ENCODE results near the gene CSMD2. TPM values are rescaled to one million over a fixed set of nuclear protein-coding genes. Genes with fewer than 3 reads are reported as not detected.

Gene CSMD2
- total and polyA plus RNA-seq, 2 experiments from 2014 or later, result 5.3 to 16.6 TPM

DNA sequence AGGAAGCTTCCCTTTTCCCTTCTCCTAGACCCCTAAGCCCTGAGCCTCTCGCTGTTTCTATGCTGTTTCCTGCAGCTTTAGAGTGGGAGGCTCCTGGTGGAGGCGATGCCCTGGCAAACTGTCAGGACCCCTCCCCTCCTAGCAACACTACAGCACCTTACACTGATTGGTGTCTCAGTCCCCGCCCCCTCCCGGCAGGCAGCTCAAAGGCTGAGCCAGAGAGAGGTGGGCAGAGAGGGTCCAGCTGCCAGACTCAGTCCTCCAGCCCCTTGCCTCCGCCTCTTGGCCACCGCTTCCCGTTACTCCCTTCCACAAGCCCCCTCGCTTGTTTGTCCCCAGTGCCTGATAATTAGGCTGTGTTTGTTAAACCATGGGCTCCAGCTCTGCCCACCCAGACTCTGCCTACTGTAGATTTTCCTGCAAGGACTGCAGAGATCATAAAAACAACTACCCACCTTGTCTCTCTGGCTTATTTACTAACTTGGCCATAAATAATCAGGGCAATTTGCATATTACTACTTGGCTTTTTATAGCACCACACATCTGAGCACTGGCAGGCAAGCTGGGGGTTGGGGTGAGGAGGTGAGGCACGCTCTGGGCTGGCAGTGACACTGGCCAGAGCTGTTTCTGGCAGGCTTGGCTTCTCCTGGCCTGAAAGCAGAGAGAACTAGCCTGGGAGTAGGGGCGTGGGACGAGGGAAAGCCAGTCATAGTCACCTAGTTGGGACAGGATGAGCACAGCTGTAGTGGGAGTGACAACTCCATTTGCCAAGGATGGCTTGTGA lies 107.5 kb downstream of the CSMD2 start:
- Histone ChIP-seq H3F3A (replicated peaks; ENCODE audit: low read depth) (no peaks in the 10 kb centered on the region), H3K4me1 (ENCODE audit: insufficient read depth) (peaks cover 9% of the 10 kb centered on the region; the same call in 1 of the 2 replicates), H3K36me3 (ENCODE audit: insufficient read depth) (no peaks in the 10 kb centered on the region), H2AFZ (no peak overlapping the region), H4K20me1 (replicated peaks; ENCODE audit: insufficient read depth) (peaks cover 8% of the 10 kb centered on the region; the same call in 1 of the 2 replicates), H3K4me3 (no peak overlapping the region), H3K9me2 (ENCODE audit: insufficient read depth) (no peaks in the 10 kb centered on the region), H3K27me3 (ENCODE audit: insufficient read depth) (no peaks in the 10 kb centered on the region), H3K4me2 (no peak overlapping the region), H3K79me2 (replicated peaks; ENCODE audit: insufficient read depth) (peaks cover 18% of the 10 kb centered on the region), H3K27ac (ENCODE audit: low read depth) (peak overlapping the region; percentile 19; the same call in 1 of the 2 replicates)
- DNase-seq (ENCODE audit: low spot score), result peak; percentile 58
- H3K4me1 Mint-ChIP-seq, result peaks cover 27% of the 10 kb centered on the region
- H3K9me3 Mint-ChIP-seq, result no peaks in the 10 kb centered on the region
- no peak for TF ChIP-seq EZH2 (IDR thresholded peaks at IDR 0.05; ENCODE audit: low read depth, unreplicated experiment)
- TF ChIP-seq, protein P1, sequence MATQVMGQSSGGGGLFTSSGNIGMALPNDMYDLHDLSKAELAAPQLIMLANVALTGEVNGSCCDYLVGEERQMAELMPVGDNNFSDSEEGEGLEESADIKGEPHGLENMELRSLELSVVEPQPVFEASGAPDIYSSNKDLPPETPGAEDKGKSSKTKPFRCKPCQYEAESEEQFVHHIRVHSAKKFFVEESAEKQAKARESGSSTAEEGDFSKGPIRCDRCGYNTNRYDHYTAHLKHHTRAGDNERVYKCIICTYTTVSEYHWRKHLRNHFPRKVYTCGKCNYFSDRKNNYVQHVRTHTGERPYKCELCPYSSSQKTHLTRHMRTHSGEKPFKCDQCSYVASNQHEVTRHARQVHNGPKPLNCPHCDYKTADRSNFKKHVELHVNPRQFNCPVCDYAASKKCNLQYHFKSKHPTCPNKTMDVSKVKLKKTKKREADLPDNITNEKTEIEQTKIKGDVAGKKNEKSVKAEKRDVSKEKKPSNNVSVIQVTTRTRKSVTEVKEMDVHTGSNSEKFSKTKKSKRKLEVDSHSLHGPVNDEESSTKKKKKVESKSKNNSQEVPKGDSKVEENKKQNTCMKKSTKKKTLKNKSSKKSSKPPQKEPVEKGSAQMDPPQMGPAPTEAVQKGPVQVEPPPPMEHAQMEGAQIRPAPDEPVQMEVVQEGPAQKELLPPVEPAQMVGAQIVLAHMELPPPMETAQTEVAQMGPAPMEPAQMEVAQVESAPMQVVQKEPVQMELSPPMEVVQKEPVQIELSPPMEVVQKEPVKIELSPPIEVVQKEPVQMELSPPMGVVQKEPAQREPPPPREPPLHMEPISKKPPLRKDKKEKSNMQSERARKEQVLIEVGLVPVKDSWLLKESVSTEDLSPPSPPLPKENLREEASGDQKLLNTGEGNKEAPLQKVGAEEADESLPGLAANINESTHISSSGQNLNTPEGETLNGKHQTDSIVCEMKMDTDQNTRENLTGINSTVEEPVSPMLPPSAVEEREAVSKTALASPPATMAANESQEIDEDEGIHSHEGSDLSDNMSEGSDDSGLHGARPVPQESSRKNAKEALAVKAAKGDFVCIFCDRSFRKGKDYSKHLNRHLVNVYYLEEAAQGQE (IDR thresholded peaks at IDR 0.05; ENCODE audit: unreplicated experiment), result no peak
- TF ChIP-seq NANOG (IDR thresholded peaks at IDR 0.05; ENCODE audit: borderline replicate concordance), result no peak
- TF ChIP-seq STAT1 (IDR thresholded peaks at IDR 0.05; ENCODE audit: unreplicated experiment), result no peak
- TF ChIP-seq, protein P2, sequence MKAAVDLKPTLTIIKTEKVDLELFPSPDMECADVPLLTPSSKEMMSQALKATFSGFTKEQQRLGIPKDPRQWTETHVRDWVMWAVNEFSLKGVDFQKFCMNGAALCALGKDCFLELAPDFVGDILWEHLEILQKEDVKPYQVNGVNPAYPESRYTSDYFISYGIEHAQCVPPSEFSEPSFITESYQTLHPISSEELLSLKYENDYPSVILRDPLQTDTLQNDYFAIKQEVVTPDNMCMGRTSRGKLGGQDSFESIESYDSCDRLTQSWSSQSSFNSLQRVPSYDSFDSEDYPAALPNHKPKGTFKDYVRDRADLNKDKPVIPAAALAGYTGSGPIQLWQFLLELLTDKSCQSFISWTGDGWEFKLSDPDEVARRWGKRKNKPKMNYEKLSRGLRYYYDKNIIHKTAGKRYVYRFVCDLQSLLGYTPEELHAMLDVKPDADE (IDR thresholded peaks at IDR 0.05), result no peak
- no peak for TF ChIP-seq ZNF114 (CRISPR knock-in tag; IDR thresholded peaks at IDR 0.05)
- no peak for TF ChIP-seq JUNB (IDR thresholded peaks at IDR 0.05; ENCODE audit: unreplicated experiment)
- TF ChIP-seq, protein P3, sequence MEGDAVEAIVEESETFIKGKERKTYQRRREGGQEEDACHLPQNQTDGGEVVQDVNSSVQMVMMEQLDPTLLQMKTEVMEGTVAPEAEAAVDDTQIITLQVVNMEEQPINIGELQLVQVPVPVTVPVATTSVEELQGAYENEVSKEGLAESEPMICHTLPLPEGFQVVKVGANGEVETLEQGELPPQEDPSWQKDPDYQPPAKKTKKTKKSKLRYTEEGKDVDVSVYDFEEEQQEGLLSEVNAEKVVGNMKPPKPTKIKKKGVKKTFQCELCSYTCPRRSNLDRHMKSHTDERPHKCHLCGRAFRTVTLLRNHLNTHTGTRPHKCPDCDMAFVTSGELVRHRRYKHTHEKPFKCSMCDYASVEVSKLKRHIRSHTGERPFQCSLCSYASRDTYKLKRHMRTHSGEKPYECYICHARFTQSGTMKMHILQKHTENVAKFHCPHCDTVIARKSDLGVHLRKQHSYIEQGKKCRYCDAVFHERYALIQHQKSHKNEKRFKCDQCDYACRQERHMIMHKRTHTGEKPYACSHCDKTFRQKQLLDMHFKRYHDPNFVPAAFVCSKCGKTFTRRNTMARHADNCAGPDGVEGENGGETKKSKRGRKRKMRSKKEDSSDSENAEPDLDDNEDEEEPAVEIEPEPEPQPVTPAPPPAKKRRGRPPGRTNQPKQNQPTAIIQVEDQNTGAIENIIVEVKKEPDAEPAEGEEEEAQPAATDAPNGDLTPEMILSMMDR (conservative IDR thresholded peaks at IDR 0.05; ENCODE audit: low read depth in 2 of 2), result no peak
- no peak for TF ChIP-seq ZNF331 (CRISPR knock-in tag; IDR thresholded peaks at IDR 0.05; ENCODE audit: low read depth)
- TF ChIP-seq, protein P4, sequence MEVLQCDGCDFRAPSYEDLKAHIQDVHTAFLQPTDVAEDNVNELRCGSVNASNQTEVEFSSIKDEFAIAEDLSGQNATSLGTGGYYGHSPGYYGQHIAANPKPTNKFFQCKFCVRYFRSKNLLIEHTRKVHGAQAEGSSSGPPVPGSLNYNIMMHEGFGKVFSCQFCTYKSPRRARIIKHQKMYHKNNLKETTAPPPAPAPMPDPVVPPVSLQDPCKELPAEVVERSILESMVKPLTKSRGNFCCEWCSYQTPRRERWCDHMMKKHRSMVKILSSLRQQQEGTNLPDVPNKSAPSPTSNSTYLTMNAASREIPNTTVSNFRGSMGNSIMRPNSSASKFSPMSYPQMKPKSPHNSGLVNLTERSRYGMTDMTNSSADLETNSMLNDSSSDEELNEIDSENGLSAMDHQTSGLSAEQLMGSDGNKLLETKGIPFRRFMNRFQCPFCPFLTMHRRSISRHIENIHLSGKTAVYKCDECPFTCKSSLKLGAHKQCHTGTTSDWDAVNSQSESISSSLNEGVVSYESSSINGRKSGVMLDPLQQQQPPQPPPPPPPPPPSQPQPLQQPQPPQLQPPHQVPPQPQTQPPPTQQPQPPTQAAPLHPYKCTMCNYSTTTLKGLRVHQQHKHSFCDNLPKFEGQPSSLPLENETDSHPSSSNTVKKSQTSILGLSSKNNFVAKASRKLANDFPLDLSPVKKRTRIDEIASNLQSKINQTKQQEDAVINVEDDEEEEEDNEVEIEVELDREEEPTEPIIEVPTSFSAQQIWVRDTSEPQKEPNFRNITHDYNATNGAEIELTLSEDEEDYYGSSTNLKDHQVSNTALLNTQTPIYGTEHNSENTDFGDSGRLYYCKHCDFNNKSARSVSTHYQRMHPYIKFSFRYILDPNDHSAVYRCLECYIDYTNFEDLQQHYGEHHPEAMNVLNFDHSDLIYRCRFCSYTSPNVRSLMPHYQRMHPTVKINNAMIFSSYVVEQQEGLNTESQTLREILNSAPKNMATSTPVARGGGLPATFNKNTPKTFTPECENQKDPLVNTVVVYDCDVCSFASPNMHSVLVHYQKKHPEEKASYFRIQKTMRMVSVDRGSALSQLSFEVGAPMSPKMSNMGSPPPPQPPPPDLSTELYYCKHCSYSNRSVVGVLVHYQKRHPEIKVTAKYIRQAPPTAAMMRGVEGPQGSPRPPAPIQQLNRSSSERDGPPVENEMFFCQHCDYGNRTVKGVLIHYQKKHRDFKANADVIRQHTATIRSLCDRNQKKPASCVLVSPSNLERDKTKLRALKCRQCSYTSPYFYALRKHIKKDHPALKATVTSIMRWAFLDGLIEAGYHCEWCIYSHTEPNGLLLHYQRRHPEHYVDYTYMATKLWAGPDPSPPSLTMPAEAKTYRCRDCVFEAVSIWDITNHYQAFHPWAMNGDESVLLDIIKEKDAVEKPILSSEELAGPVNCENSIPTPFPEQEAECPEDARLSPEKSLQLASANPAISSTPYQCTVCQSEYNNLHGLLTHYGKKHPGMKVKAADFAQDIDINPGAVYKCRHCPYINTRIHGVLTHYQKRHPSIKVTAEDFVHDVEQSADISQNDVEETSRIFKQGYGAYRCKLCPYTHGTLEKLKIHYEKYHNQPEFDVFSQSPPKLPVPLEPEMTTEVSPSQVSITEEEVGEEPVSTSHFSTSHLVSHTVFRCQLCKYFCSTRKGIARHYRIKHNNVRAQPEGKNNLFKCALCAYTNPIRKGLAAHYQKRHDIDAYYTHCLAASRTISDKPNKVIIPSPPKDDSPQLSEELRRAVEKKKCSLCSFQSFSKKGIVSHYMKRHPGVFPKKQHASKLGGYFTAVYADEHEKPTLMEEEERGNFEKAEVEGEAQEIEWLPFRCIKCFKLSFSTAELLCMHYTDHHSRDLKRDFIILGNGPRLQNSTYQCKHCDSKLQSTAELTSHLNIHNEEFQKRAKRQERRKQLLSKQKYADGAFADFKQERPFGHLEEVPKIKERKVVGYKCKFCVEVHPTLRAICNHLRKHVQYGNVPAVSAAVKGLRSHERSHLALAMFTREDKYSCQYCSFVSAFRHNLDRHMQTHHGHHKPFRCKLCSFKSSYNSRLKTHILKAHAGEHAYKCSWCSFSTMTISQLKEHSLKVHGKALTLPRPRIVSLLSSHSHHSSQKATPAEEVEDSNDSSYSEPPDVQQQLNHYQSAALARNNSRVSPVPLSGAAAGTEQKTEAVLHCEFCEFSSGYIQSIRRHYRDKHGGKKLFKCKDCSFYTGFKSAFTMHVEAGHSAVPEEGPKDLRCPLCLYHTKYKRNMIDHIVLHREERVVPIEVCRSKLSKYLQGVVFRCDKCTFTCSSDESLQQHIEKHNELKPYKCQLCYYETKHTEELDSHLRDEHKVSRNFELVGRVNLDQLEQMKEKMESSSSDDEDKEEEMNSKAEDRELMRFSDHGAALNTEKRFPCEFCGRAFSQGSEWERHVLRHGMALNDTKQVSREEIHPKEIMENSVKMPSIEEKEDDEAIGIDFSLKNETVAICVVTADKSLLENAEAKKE (CRISPR knock-in tag; IDR thresholded peaks at IDR 0.05), result no peak
- TF ChIP-seq EZH2phosphoT487 (IDR thresholded peaks at IDR 0.05; ENCODE audit: unreplicated experiment), result no peak
- no peak for TF ChIP-seq POLR2AphosphoS5 (IDR thresholded peaks at IDR 0.05; ENCODE audit: low read depth)
- no peak for TF ChIP-seq CREB1 (CRISPR knock-in tag; IDR thresholded peaks at IDR 0.05; ENCODE audit: low read depth)
- H3K27ac Mint-ChIP-seq, result no peak overlapping the region
- peaks cover 8% of the 10 kb centered on the region; the same call in 2 of the 3 replicates for H3K36me3 Mint-ChIP-seq (ENCODE audit: low read depth)
- peaks cover 2% of the 10 kb centered on the region for H3K27me3 Mint-ChIP-seq (ENCODE audit: insufficient read depth, low read depth, poor library complexity)
- no peak overlapping the region; the same call in 2 of the 3 replicates for H3K4me3 Mint-ChIP-seq
- peak; percentile 94 for ATAC-seq
